Stimulated activated CD8-positive, alpha-beta memory T cell treated with anti-CD3 and anti-CD28 coated beads, Interleukin-15, amount 100 ng/mL, for 4 hours (primary cell): ENCODE results near the gene STXBP3.
"Not testable (repeated sequence)": the region's sequence is repeated elsewhere in the genome, so short reads cannot be mapped to it uniquely, and the experiment has no call there.

ENCODE experiments used
- DNase-seq, 2 donors: peaks; one replicate each; pipeline ENCODE4 v3.0.0-alpha.2; 2020; ENCODE audit warnings: low read depth in 2 of 2

Gene STXBP3, protein sequence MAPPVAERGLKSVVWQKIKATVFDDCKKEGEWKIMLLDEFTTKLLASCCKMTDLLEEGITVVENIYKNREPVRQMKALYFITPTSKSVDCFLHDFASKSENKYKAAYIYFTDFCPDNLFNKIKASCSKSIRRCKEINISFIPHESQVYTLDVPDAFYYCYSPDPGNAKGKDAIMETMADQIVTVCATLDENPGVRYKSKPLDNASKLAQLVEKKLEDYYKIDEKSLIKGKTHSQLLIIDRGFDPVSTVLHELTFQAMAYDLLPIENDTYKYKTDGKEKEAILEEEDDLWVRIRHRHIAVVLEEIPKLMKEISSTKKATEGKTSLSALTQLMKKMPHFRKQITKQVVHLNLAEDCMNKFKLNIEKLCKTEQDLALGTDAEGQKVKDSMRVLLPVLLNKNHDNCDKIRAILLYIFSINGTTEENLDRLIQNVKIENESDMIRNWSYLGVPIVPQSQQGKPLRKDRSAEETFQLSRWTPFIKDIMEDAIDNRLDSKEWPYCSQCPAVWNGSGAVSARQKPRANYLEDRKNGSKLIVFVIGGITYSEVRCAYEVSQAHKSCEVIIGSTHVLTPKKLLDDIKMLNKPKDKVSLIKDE

DNA sequence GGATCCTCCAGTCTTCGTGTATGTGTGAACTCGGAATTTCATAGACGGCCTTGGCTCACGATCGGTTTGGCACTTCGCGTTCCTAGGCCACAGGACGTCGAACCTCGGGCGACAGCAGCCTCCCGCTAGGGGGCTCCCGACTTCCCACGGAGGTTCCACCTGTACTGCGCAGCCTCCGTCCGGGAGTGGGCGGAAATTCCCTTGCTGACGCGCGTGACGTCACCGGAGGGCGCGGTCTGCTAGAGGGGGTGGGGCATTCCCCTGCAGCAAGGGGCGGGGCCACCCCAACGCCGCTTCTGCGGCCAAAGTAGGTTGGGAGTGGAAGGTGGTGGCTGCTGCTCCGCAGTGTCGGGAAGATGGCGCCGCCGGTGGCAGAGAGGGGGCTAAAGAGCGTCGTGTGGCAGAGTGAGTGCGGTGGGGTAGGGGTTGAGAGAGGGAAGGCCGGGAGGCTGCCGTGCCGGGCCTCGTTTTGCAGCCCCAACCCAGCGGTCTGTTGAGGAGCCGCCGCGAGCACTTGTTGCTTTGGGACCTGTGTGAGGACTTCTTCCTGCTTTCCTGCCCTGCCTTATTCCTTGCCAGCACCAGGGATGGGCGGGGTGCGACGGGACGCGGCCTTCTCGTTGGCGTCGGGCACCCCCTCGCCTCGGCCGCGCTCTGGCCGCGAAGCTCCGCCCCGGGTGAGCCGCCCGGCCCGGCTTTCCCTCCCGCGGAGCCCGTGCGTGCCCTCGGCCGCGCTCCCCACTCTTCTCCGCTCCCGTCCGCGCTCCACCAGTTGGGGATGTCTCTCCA, at the start of gene STXBP3:
STXBP3 (plus strand) TSS at position 293 of the 789 bp plus-strand sequence; CDS start at position 357, 64 bp downstream.
- peak; percentile 99 to 100 for DNase-seq

DNA sequence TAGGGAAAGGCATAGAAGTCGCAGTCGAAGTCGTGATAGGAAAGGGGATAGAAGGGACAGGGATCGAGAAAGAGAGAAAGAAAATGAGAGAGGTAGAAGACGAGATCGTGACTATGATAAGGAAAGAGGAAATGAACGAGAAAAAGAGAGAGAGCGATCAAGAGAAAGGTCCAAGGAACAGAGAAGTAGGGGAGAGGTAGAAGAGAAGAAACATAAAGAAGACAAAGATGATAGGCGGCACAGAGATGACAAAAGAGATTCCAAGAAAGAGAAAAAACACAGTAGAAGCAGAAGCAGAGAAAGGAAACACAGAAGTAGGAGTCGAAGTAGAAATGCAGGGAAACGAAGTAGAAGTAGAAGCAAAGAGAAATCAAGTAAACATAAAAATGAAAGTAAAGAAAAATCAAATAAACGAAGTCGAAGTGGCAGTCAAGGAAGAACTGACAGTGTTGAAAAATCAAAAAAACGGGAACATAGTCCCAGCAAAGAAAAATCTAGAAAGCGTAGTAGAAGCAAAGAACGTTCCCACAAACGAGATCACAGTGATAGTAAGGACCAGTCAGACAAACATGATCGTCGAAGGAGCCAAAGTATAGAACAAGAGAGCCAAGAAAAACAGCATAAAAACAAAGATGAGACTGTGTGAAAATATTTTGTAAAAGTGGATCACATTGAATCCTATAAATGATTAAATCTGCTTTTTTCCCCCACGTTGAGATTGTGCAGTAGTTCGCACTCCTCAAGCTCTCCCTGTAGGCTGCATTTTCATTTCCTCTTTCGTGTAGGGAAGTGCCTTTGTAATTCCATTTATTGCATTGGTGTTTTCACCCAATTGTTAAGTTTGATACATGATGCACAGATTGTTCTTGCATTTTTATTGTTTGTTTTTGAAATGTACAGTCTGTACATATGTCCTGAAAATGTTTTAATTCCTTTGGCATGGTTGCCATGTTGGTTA, 46.8 kb upstream of the STXBP3 start:
- DNase-seq = no peak

DNA sequence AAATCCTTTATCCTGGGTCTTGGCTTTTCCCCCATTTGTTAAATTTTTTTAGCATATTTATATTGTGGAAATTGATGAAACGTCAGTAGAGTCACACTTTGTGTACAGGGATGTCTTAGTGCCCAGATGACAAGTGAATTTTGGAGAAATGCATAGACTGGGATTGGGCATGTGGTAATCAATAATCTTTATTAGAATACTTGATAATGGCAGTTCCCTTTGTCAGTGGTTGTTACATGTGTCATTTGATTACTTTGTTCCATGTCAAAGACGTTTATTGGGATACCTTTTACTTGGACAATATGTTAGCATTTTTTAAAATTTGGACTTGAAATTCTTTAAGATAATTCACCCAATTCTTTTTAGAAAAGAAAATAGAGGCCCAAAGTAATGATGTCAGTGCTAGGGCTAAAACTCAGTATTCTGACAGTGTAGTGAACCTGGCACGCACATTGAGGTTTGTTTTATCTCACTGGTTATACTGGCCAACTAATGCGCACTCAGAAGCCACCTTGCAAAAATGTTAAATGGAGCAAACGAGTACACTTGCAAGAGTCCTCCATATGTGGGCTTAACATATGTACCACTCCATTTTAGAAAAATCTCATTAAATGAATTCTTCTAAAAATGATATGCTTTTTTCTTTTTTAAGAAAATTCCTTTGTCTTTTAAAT, 45.2 kb upstream of the STXBP3 start:
- DNase-seq = no peak

DNA sequence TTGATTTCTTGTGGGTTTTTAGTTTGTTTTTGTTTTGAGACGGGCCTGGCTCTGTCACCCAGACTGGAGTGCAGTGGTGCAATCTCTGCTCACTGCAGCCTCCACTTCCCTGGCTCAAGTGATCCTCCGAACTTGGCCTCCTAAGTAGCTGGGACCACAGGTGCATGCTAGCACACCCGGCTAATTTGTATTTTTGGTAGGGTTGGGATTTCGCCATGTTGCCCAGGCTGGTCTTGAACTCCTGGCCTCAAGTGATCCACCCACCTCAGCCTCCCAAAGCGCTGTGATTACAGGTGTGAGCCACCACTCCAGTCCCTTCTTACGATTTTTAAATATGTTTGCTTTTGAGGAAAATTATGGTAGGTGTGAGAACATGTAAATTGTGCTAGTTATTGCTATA, 44.4 kb upstream of the STXBP3 start:
- not testable (repeated sequence) for DNase-seq

DNA sequence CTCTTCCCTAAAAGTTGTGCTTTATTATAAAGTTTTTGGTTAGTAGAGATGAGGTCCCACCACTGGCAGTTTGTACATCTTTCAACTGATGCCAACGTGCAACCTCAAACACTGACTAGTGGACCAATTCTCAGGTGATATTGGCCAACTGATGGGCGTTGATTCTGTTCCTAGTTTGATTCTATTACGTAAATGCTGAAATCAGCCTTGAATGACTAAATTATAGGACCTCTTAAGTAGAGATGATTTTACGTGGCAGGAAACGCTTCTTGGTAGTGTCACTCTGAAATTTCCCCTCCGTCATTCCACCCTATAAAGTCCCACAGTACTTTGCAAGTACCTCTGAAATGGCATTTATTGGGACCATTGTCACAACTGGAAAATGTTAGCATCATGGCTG, 42.5 kb upstream of the STXBP3 start:
- no peak for DNase-seq

DNA sequence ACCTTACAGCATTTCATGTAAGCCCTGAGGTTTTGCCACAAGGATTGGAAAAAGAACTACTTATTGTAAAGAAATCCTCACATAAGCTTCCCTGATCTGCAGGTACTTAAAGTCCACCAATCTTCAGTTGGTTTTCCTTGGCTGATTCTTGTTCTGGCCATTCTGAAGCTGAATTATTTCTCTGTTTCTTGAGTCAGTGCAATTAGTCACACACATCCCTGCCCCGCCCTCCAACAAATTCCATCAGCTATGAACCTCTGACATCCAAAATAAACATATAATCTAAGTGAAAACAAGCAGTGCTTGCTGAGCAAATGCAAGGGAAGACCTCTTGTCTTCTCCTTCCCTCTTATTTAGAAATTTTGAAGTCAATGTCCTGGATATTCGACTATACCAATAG, 42.0 kb upstream of the STXBP3 start:
- no peak for DNase-seq

DNA sequence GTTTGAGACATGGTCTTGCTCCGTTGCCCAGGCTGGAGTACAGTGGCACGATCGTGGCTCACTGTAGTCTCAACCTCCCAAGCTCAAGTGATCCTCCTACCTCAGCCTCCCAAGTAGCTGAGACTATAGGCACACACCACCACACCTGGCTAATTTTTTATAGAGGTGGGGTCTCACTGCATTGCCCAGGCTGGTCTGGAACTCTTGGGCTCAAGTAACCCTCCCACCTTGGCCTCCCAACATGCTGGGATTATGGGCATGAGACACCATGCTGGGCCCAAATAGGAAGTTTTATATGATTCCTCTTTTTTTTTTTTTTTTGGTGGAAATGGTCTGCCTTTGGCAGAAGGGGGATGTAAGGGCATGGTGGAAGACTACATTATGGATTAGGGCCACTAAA, 39.8 kb upstream of the STXBP3 start:
- DNase-seq = no peak

DNA sequence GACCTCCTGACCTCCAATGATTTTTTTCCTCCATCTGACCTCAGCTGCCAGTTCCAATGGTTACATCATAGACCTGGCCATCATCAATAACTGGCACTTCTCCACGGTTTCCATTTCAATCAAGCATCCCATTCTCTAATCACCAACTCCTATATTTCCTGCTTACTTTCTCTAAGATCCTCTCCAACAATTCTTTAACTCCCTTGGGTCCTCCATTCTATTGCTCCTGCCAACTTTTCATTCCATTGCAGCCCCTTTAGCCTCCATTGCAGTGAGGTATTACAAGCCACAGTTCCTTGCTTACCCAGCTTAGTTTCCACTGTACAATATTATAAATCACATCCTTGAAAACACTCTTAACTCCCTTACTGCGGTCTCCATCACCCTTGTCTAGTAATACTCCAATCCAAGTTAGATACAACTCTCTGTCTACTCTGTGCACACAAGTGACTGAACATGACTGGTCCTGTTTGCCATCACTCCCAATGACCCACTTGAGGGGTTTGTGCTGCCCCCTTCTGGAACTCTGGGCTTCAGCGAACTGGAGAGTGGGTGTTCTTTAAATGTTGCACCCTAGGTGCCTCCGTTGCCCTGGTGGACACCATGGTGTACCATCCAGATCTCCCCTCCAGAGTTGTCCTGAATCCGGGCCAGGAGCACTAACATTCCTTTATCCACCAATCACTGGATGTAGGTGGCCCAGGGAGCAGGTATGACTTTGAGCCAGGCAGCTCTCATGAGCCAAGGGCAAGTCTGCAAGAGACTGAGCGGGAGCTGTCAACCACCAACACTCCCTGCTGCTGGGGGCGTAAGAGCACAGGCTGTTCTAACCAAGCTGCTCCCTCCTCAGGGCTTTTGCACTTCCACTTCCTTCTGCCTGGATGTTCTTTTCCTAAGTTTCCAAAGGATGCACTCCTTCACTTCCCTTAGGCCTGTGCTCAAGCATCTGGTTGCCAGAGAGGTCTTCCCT, 37.5 kb upstream of the STXBP3 start:
- peak; percentile 8 to 46 for DNase-seq

DNA sequence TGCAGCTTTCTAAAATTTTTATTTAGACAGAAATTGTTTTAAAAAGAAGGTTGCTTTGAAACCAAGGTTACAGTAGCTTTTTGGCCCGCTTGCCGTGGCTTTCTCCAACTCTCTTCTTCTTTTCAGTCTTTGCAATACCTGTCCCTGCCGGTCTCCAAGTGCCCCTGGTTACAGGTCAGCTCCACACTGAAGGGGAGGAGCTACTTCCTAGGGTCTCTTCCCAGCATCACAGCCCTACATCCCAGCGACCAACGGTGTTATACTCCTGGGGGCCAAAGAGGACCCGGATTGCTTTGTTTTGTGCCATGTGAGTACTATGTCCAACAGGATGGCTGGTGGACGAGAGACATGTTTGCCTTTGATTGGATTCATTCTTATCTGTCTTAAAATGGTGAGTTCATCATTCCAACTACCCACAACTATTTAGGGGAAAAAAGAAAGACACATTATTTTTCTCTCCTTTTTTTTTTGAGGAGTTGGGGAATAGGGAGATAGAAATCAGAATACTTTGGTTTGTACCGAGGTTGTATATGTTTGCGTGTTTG, 33.8 kb upstream of the STXBP3 start, which contains the start of gene FNDC7:
FNDC7 (plus strand) TSS at position 303 of the 545 bp plus-strand sequence; CDS start at position 329, 26 bp downstream.
- DNase-seq = no peak

DNA sequence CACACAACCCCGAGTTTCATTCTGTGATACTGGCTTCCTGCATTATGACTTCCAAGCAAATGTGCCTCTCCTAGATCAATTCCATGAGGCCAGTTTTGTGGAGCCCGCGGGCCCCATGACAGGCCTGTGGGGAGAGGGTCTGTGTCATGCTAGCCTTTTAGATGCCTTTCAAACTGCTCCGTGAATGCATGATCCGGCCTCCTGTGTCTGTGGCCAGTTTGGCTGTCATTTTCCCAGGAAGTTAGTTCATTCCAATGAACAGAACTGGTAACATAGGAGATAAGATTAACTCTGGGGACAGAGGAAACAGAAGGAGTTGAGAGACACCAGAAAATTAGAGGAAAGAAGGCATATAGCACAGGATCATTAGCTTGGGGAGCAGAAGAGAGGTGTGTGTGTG, 30.5 kb upstream of the STXBP3 start:
- DNase-seq = no peak

DNA sequence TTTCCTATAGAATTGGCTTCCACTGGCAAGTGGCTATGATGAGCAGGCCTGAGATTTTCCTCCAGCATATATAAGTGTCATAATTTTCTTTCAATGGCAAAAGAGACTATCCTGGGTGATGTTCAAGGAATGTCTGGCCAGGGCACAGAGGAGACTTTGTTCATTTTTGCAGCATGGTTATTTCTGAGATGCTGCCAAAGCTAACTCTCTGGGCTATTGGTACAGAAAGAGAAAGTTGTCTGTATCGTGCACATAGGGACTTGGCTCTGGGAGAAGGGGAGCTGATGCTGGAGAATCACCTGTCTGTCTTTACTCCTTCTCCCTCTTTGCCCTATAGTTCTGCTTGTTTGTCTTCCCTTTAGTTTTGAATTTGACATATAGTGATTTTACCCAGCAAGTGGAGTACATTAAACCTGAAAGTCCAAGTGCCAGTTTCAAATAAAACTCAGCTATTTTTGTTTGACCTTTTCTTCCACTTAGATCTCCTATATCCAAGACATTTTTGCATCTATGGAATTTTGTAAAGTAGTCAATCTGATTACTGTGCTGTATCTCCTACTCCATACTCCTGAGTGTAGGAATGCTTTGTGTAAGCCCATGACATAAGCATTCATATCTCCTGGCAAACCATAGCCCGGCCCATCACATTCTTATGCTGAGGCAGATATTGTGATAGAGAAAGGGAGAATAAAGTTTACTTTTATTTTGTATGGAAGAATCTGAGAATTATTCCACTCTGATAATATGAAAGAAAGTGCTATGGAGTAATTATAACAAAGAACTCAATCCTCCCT, 29.8 kb upstream of the STXBP3 start:
- no peak for DNase-seq

DNA sequence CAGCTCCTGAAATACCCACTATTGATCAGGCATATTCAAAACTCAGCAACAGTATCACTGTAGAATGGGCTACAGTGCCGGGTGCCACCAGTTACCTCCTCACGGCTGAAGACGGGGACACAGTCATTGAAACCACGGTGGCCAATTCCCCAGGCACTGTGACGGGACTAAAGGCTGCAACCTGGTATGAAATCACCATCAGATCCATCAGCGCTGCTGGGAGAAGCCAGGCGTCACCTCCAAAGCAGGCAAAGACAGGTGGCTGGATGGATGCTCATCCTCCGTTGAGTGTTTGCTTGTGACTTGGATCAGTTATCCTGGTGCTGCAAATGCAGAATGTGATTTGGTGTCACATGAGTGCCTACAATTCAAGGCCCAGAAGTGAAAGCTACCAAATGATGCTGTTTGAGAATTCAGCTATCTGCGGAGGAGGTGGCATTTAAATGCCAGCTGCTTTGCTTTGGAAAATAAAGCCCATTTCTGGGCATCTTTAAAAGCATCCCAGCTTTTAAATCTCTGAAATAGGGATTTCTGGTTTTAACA, 28.6 kb upstream of the STXBP3 start:
- DNase-seq = no peak

DNA sequence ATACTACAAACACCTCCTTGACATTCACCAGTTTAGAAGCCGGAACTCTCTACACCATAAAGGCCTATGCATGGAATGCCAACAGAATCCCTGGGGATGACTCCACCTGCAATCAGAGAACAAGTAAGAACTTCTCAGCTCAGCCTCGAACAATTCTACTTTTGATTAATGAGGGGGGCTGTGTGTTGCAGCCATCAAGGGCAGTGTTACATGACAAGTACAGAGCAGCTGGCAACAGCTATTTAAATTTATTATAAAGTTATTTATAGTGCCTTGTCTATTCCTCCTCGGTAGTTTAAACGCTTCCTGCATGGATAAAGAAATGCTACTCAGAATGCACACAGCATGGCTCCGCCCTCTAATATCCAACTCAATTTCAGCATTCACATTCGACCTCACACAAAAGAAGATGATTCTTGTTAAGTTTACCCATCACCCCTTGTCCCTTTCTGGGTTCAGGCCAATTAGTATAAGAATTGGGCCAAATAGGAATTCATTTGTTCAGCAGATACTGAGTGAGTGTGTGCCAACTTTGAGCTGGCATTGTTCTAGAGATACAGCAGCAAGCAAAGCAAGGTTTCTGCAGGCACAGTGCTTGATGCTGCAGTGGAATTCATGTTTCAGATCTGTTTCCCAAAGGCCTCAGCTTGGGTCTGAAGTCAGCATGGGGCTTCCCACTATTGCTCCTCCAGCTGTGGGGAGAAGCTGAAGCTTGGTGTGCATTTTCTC, 27.4 kb upstream of the STXBP3 start:
- DNase-seq = no peak

DNA sequence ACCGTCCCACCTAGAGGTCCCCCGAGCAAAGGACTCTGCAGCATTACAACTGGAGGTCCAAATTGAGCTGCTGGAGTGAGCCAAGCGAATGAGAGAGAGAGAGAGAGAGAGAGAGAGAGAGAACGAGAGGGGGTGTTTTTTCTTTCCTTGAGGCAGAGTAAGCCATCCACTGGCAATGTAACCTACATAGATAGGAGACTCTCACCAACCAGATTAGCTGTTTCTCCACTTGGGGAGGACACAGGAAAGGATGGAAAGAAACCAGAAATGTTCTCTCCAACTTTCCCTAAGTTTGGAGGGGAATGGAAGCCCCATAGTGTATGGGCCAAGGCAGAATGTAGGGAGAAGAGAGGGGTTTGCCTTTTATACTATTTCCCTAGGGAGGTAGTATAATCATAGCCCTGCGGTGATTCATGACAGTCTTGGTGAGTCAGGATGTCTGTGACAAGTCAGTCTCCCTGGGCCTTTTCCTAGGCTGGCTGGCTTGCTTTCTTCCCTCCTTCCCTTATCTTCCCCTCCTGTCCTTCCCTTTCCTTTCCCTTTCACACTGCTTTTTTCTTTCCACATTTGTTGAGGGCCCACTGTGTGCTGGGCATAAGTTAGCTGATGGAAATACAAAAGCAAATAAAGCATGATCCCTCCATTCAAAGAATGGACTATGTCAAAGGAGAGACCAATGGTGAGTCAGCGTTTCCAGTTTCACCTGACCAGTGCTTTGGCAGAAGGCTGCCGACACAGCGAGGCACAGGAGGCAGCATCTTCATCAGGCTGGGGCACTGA, 26.6 kb upstream of the STXBP3 start:
- DNase-seq = no peak

DNA sequence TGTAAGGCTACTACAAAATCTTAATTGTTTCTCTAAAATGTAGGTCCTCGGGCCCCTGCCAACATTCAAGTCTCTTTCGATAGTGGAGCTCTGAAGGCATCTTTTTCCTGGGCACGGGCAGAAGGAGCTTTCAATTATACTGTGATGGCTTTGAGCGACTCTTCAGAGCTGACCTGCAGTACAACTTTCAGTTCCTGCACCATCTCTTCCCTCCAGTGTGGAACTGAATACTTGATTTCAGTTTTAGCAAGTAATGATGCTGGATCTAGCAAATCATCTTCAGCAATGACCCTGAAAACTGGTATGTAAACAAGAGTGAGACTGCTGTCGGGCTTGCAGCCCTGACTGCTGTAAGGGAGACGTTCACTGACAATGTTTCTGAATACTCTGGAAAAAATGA, 24.2 kb upstream of the STXBP3 start:
- DNase-seq = no peak

DNA sequence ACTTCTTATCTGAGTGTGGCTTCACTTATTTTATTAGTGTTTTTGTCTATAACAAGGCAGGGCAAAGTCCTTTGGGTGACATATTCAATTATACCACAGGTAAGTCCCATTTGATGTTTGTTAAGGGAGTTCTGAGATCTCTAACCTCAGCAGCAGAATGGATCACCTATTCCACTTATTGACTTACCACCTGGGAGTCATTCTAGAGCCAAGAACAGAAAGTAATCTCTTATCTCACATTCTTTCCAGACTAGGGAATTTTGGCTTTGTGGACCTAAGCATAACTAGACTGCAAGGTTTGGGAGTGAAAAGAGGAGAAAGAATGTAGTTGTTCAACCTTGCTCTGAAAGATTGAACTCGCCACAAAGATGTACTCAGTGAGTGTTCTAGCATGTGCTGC, 20.6 kb upstream of the STXBP3 start:
- DNase-seq = no peak
